GM18508 (cell line): ENCODE results near the gene MAP4K3.

Experiments
- ATAC-seq: cut with Tn5 transposase; IDR thresholded peaks from one replicate; pipeline ENCODE4 v1.9.1; 2021; ENCODE audit warnings: moderate number of reproducible peaks; ENCODE audit not compliant: insufficient read depth, unreplicated experiment

Gene MAP4K3

GRCh38 chr2:39447266-39448168, 10.4 kb upstream of the MAP4K3 start:
- ATAC-seq, result no peak

DNA sequence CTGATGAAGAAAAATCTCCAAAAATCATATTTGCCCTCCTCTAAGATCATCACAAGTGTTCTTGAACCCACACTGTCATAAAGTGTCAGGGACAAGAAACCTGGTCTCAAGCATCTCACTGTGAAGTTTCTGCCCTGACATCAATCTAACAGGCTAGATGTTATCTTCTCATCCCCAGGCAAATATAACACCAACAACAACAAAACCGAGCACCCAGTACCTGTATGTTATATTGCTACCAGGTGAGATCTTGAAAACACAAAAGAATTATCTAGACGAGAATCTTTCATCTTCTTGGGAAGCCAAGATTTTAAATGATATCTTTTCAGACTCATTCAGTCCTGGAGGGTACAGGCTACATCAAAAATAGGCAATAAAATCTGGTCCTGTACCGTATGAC, 8.8 kb upstream of the MAP4K3 start:
- ATAC-seq, result no peak

GRCh38 chr2:39443009-39443408, 5.9 kb upstream of the MAP4K3 start:
- no peak for ATAC-seq

DNA sequence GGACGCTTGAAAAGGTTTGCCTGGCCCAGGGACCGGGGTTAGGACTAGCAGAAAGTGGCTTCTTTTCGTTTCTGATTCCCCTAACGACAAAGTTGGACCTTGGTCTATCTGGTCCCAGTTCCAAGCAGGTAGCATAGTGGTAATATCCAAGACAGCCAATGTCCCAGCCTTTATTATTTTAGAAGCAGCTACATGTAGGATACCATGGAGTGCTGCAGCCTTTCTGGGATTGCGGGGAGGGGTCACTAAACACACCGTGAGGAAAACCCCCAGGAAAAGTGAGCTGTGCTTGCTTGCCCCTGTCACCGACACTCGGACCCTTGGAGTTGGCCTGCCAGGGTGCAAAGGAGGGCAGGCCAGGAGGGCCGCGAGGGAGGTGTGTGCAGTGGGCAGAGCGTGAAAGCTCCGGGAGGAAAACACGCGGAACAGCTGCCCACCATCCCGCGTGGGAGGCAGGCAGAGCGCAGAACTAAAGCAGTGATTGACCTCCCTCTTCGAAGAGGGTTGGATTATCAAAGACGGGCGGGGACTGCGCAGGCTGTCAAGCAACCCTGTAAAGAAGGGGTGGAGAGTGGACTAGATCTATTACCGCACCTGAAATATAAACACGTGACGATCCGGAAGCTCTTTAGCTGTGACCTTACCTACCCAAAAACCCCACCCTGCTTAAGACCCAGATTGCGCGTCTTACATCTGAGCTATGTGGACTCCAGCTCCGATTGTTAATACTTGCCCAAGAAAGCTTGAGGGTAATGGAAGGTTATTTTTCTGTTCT, 624 bp upstream of the MAP4K3 start:
- ATAC-seq, result peak; percentile 58

- no peak for ATAC-seq
These were observed 1.1 kb downstream of the MAP4K3 start for GRCh38 chr2:39435741-39436591.

DNA sequence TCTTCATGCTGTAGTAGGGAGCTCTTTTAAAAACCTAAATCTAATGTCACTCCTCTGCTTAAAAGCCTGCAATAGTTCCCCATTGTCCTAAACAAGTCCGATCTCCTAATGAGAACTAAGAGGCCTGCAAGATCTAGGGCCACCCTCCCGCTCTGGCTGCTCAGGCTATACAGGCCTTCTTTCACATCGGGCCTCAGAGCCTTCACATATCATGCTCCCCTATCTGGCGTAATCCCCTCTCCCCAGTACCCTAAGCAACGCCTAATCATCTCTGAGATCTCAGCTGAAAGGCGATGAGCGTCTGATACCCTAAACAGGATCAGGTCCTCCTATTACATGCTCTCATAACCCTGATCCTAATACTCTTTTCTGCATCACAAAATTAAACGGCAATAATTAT, 1.9 kb downstream of the MAP4K3 start:
- ATAC-seq, result no peak

DNA sequence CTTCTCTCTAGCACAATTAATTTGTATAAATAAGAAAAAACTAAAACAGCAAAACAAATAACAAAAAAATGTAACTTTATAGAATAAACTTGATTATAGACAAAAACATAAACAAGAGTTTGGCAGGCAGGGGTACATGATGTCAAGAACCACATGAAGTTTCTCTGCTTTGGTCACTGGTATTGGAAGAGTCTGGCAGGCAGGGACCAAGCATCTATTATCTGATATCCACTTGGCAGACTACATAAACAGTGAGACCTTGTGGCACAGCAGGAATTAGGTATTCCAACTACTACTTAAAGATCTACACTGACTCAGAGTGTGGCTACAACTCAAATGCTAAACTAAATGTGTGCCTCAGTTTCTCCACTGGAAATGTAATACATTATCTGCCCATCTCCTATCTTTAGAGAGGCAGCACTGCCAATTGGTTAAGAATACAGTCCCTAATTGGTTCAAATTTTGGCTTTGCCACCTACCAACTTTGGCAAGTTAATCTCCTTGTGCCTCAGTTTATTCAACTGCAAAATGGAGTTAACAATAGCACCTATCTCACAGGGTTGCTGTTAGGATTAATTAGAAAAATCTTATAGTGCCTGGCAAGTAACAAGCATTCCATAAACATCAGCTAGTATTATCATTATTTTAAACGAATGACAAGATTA, 2.7 kb downstream of the MAP4K3 start:
- no peak for ATAC-seq

- ATAC-seq, result no peak
These were observed 3.4 kb downstream of the MAP4K3 start for GRCh38 chr2:39433586-39434195.

DNA sequence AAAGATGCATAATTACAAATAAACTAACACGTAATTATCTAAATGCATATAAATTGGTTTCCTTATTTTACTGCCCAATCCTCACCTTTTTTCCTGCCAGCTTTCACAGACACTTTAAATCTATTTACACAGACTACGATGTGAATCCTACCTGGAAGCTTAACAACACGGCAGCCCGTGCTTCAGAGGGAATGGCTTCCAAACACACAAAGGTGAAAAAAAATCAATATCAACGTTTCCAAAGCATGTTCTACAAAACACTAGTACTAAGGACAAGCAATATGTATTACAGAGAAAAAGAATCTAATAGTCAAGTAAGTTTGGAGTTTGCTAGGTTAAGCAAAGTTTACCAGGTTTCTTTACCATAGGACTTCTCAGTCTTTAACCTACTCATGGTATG, 4.4 kb downstream of the MAP4K3 start:
- no peak for ATAC-seq

- no peak for ATAC-seq
These were observed 5.3 kb downstream of the MAP4K3 start for GRCh38 chr2:39431592-39432316.

DNA sequence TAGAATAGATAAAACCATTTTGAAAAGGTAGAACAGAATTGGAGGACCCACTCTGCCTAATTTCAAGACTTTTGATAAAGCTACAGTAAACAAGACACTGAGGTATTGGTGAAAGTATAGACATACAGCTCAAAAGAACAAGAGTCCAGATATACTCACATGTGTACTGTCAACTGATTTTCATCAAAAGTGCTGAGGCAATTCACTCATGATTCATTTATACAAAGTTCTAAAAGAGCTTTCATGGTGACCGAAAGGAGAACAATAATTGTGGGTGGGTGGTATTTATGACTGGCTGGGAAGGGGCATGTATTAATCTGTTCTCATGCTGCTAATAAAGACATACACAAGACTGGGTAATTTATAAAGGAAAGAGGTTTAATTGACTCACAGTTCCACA, 7.3 kb downstream of the MAP4K3 start:
- no peak for ATAC-seq

GRCh38 chr2:39424951-39425350, 12.1 kb downstream of the MAP4K3 start:
- no peak for ATAC-seq

DNA sequence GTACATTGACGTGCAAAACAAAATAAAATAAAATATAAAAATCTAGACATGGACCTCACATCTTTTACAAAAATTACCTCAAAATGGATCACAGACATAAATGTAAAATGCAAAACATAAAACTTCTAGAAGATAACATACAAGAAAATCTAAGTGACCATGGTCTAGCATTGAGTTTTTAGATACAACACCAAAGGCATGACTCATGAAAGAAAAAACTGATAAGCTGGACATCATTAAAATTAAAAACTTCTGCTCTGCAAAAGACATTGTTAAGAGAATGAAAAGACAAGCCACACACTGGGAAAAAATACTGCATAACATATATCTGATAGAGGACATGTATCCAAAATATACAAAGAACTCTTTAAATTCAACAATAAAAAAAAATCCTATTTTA, 14.4 kb downstream of the MAP4K3 start:
- no peak for ATAC-seq

DNA sequence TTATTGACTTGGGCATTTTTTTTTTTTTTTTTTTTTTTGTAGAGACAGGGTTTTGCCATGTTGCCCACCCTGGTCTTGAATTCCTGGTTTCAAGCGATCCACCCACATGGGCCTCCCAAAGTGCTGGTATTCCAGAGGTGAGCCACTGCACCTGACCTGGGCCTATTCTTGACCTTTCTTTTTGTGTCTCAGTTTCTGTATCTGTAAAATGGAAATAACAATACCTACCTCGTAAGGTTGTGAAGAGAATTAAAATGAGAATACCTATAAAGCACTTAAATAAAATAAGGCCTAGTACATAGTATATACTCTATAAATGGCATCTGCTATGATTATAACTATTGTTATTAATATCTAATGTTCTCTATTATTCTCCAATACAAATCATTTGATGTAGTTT, 15.7 kb downstream of the MAP4K3 start:
- no peak for ATAC-seq

DNA sequence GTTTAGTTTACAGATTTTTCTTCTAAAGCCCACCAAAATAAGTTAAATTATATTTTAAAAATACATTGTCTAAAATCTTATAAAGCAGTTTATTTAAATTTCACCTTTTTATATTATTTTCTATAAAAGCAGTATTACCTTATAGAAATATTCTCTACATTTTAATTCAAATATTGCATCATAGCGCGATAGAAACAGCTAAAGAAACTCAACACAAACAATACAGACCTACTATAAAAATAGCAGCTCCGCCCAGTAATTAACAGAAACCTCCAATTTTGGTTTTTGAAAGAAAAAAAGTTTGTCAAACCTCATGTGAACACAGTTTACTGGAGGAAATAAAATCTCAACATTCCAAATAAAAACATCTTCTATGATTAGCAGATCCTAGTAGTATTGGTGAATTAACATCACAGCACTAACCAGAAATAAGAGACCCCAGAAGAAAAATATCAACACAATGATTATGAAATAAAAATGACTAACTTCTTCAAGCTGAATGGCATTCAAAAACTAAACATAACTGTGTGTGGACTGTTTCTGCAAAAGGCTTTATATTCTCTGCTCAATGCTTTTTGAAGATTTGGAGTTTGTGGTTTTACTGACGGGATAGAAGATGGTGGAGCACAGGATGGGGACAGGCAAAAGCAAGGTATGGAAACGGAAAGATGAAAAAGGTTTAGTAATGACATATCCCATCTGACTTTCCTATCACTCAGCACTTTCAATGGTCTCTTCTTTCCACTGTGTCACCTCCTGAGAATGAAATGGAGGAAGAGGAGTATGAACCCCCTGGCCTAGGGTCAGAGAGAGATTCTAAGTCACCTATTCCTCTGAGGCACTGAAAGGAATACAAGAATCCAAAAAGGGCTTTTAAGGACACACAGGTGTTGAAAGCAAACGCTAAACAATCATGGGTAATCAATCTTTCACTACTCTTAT, 17.5 kb downstream of the MAP4K3 start:
- no peak for ATAC-seq

DNA sequence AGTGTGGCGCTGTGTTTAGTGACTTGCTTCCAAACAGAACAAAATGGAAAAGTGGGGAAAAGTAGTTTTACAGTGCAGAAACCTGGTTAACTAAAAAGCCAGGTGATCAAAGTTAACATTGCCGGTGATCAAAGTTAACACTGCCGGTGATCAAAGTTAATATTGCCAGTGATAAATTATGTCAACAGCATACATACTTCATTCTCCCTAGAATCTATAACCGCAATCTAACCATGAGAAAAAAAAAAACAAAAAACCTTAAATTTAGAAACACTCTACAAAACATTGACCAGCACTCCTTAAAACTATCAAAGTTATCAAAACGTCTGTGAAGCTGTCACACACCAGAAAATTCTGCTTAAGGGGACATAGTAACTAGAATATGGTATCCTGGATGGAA, 18.6 kb downstream of the MAP4K3 start:
- no peak for ATAC-seq

DNA sequence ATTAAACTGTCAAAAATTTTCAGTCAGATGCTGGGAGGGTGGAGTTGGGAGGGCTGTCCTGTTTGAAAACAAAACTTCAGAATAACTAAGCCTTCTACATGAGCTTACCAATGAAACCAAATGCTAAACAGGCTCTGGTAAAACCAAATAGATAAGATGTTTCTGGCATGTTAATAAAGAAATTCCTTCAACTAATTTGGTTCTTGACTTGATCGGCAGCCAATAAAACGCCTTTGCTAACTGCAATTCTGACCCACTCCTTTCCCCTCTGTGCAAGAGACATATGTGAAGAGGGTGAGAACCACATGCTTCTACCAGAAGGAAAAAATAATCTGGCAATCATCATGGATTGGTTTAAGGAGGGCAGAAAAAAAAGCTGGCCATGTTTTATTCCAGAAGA, 20.9 kb downstream of the MAP4K3 start:
- ATAC-seq, result no peak
